Airway epithelial cell (primary cell): ENCODE data around the gene TPRG1L. TPM values are rescaled to one million over a fixed set of nuclear protein-coding genes. Genes with fewer than 3 reads are reported as not detected.

Experiments
- total RNA-seq: library from RNA; depleted of rRNA; stranded (reverse); fragments of >200 nt; gene quantifications from 2 replicates; pipeline ENCODE4 v1.2.3, GENCODE V29; 2015

Gene TPRG1L
- 11.4 and 18.3 TPM in 2 replicates for total RNA-seq

GRCh38 chr1:3624200-3625136 is at the start of gene TPRG1L:
Gene TPRG1L (plus strand): TSS chr1:3625015. CDS start chr1:3625073, 58 bp downstream.

GRCh38 chr1:3611170-3612019 is 13.4 kb upstream of the TPRG1L start, which contains the start of gene MEGF6:
Gene MEGF6 (minus strand): TSS chr1:3611508. CDS start chr1:3611268, 240 bp downstream.

GRCh38 chr1:3649342-3650247 is 24.8 kb downstream of the TPRG1L start, which contains the start of gene WRAP73:
Gene WRAP73 (minus strand): TSS chr1:3650103. CDS start chr1:3649999, 104 bp downstream.

GRCh38 chr1:3651930-3652547 is 27.2 kb downstream of the TPRG1L start, which contains the start of gene TP73:
Gene TP73 (plus strand): TSS chr1:3652516. CDS start chr1:3682366, 29,850 bp downstream.

Other genes starting within 250 kb of the TPRG1L start
- 24.3 and 24.5 TPM in 2 replicates for gene ARHGEF16, start 170.3 kb upstream of the TPRG1L start, total RNA-seq
- gene MEGF6, start 13.5 kb upstream of the TPRG1L start, total RNA-seq, result 0.99 and 1.6 TPM in 2 replicates
- 19.4 and 20.7 TPM in 2 replicates for gene WRAP73, start 25.1 kb downstream of the TPRG1L start, total RNA-seq
- 6.1 and 9.5 TPM in 2 replicates for gene TP73, start 27.5 kb downstream of the TPRG1L start, total RNA-seq
- gene CCDC27, start 127.4 kb downstream of the TPRG1L start, total RNA-seq, result not detected in 2 replicates
- gene SMIM1, start 147.7 kb downstream of the TPRG1L start, total RNA-seq, result 0.79 and 3.6 TPM in 2 replicates
- gene LRRC47, start 171.5 kb downstream of the TPRG1L start, total RNA-seq, result 40.5 and 50.2 TPM in 2 replicates
- 14.5 and 17.6 TPM in 2 replicates for gene CEP104, start 232.2 kb downstream of the TPRG1L start, total RNA-seq
- gene DFFB, start 232.5 kb downstream of the TPRG1L start, total RNA-seq, result 6.5 and 6.9 TPM in 2 replicates